Thyroid gland (tissue), 4 donors: ENCODE measurements around the gene DENND5B. TPM values are rescaled to one million over a fixed set of nuclear protein-coding genes. Genes with fewer than 3 reads are reported as not detected.

Experiments used
- DNase-seq, 2 donors: peaks; one replicate each; pipeline ENCODE4 v3.0.0-alpha.2; 2019
- H3K27ac ChIP-seq, 3 donors: fragments of 200-600 bp; sonication (generic); 1 replicate in 2 of 3; 2 replicates in 1 of 3; pipeline ENCODE4 v1.5.1; 2016 to 2019; ENCODE audit warnings: mild to moderate bottlenecking in 1 of 3, moderate library complexity in 1 of 3
- H3K27me3 ChIP-seq: fragments of 200-600 bp; sonication (generic); one replicate; pipeline ENCODE4 v1.5.1; 2019
- H3K36me3 ChIP-seq, 2 donors: fragments of 200-600 bp; sonication (generic); one replicate each; pipeline ENCODE4 v1.5.1; 2016 to 2019
- H3K4me1 ChIP-seq, 2 donors: fragments of 200-600 bp; sonication (generic); one replicate each; pipeline ENCODE4 v1.5.1; 2017 to 2019
- H3K4me3 ChIP-seq, 3 donors: fragments of 200-600 bp; sonication (generic); replicated peaks in 1 of 3; 1 replicate in 2 of 3; 2 replicates in 1 of 3; pipeline ENCODE4 v1.5.1; 2016; ENCODE audit warnings: mild to moderate bottlenecking in 1 of 3
- H3K9me3 ChIP-seq: fragments of 200-600 bp; sonication (generic); one replicate; pipeline ENCODE4 v1.5.1; 2017
- CTCF ChIP-seq, 6 experiments: fragments of 200-600 bp in 3 of 6; fragments of 450-650 bp in 3 of 6; sonication (generic) in 3 of 6; IDR thresholded peaks; one replicate each; pipeline ENCODE4 v1.5.1; 2016 to 2019; ENCODE audit warnings: antibody characterized with exemption in 6 of 6, mild to moderate bottlenecking in 2 of 6, inconsistent platforms in 1 of 6, moderate library complexity in 1 of 6
- POLR2A ChIP-seq, 2 donors: fragments of 450-650 bp; IDR thresholded peaks; one replicate each; pipeline ENCODE4 v1.6.1; 2017; ENCODE audit warnings: antibody characterized with exemption in 2 of 2, mild to moderate bottlenecking in 2 of 2, moderate library complexity in 1 of 2
- WGBS, 2 donors: methylation state at CpG; one replicate each; pipeline ENCODE4 v1.1.5; 2017; 5-methylcytosine and 5-hydroxymethylcytosine counted together
- intact Hi-C: fragments of 100-400 bp; cut with DNase I; formaldehyde crosslinking; loops from one replicate; pipeline ENCODE4 v1.15.1; 2023
- total RNA-seq, 4 donors: library from RNA; depleted of rRNA; stranded (reverse); fragments of >200 nt; gene quantifications; one replicate each; pipeline ENCODE4 v1.2.3, GENCODE V29; 2016

DENND5B gene
- total RNA-seq, 4 donors from 2014 or later, result 13.3 to 17.7 (median 16.2) TPM

GRCh38 chr12:31491841-31492598 is 98.9 kb downstream of the DENND5B start:
- DNase-seq, result no peak
- WGBS, 2 donors, result 63 to 73% methylated on average over 5 of the region's 5 CpGs
- Histone ChIP-seq H3K36me3 (no peaks in the 10 kb centered on the region), H3K4me3 (no peak overlapping the region), H3K4me1 (no peaks in the 10 kb centered on the region), H3K9me3 (no peaks in the 10 kb centered on the region), H3K27ac (no peak overlapping the region), H3K27me3 (no peaks in the 10 kb centered on the region)
- intact Hi-C loops, result no loop called here
- TF ChIP-seq POLR2A (IDR thresholded peaks at IDR 0.05) (no peak), CTCF (IDR thresholded peaks at IDR 0.05) (no peak)

GRCh38 chr12:31491241-31491794 is 99.6 kb downstream of the DENND5B start:
- intact Hi-C loops, result no loop called here
- Histone ChIP-seq H3K4me1 (no peaks in the 10 kb centered on the region), H3K9me3 (no peaks in the 10 kb centered on the region), H3K27me3 (no peaks in the 10 kb centered on the region), H3K4me3 (no peak overlapping the region), H3K36me3 (no peaks in the 10 kb centered on the region), H3K27ac (no peak overlapping the region)
- WGBS, 2 donors, result 55 to 62% methylated on average over 5 of the region's 5 CpGs
- TF ChIP-seq POLR2A (IDR thresholded peaks at IDR 0.05), result no peak
- TF ChIP-seq CTCF (IDR thresholded peaks at IDR 0.05), result no peak
- no peak for DNase-seq

- Histone ChIP-seq H3K27me3 (no peaks in the 10 kb centered on the region), H3K36me3 (no peaks in the 10 kb centered on the region), H3K4me3 (no peak overlapping the region), H3K27ac (no peak overlapping the region), H3K4me1 (no peaks in the 10 kb centered on the region), H3K9me3 (no peaks in the 10 kb centered on the region)
- DNase-seq, result no peak
- no peak for TF ChIP-seq CTCF (IDR thresholded peaks at IDR 0.05)
- no peak for TF ChIP-seq POLR2A (IDR thresholded peaks at IDR 0.05)
- intact Hi-C loops, result no loop called here
- 81 to 87% methylated on average over 4 of the region's 4 CpGs for WGBS, 2 donors
Observed at GRCh38 chr12:31488737-31489338, 102.1 kb downstream of the DENND5B start.

GRCh38 chr12:31485571-31485970 is 105.4 kb downstream of the DENND5B start:
- no peaks in the 10 kb centered on the region for H3K27me3 ChIP-seq
- no peak for TF ChIP-seq POLR2A (IDR thresholded peaks at IDR 0.05)
- TF ChIP-seq CTCF (IDR thresholded peaks at IDR 0.05), result no peak
- H3K9me3 ChIP-seq, result no peaks in the 10 kb centered on the region
- no peak overlapping the region for H3K27ac ChIP-seq
- H3K36me3 ChIP-seq, result no peaks in the 10 kb centered on the region
- no peaks in the 10 kb centered on the region for H3K4me1 ChIP-seq
- no peak for DNase-seq
- intact Hi-C loops, result no loop called here
- H3K4me3 ChIP-seq, result no peak overlapping the region

DNA sequence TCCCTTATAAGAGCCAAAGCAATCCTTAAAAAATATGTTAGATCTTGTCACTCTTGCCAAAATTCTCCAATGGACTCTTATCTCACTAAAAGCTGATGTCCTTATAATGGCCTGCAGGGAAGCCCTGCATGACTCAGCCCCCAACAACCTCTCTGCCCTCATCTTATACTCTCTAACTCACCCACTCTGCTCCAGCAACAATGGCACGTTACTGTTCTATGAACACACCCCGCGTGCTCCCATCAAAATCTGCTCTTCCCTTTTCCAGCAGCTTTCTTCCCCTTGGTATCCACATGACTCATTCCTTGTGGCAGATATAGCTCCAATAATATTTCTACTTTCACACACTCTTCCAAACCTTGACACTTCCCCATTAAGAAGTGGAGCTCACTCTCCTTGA is 108.1 kb downstream of the DENND5B start:
- no peak overlapping the region for H3K27ac ChIP-seq
- no peak for DNase-seq
- 92 to 93% methylated on average over 3 of the region's 3 CpGs for WGBS, 2 donors
- no peak overlapping the region for H3K4me3 ChIP-seq
- no peak for TF ChIP-seq POLR2A (IDR thresholded peaks at IDR 0.05)
- no peak for TF ChIP-seq CTCF (IDR thresholded peaks at IDR 0.05)
- H3K9me3 ChIP-seq, result no peaks in the 10 kb centered on the region
- intact Hi-C loops, result no loop called here
- no peaks in the 10 kb centered on the region for H3K4me1 ChIP-seq
- no peaks in the 10 kb centered on the region for H3K27me3 ChIP-seq
- H3K36me3 ChIP-seq, result peaks cover 0 to 6% of the 10 kb centered on the region in 2 donors
